Neural cell (in vitro differentiated cells): ENCODE measurements around the gene ADPRM. TPM values are rescaled to one million over a fixed set of nuclear protein-coding genes. Genes with fewer than 3 reads are reported as not detected.

Source experiments
- H2AFZ ChIP-seq: fragments of 200-600, 300-800 bp; sonication (generic), shearing (Covaris generic); 2 replicates; pipeline ENCODE4 v1.6.0; 2014; ENCODE audit warnings: low read depth, mild to moderate bottlenecking, antibody characterized with exemption, low read length, moderate library complexity
- H3F3A ChIP-seq: fragments of 200-600 bp; shearing (Covaris generic); 2 replicates; pipeline ENCODE4 v1.6.1; 2016; ENCODE audit warnings: mild to moderate bottlenecking, moderate library complexity, mixed read lengths, antibody characterized with exemption, low read length; ENCODE audit not compliant: insufficient read depth, poor library complexity, severe bottlenecking
- H3K27ac ChIP-seq: fragments of 200-600, 300-800 bp; sonication (generic), shearing (Covaris generic); 2 replicates; pipeline ENCODE4 v1.5.1; 2014; ENCODE audit warnings: mild to moderate bottlenecking, low read length, moderate library complexity
- H3K27me3 ChIP-seq: fragments of 300-800, 200-600 bp; sonication (generic), shearing (Covaris generic); 2 replicates; pipeline ENCODE4 v1.6.0; 2014; ENCODE audit warnings: mild to moderate bottlenecking, low read depth, low read length, moderate library complexity; ENCODE audit not compliant: insufficient read depth
- H3K36me3 ChIP-seq: fragments of 300-800, 200-600 bp; sonication (generic), shearing (Covaris generic); 2 replicates; pipeline ENCODE4 v1.5.1; 2014; ENCODE audit warnings: mild to moderate bottlenecking, antibody characterized with exemption, low read length, moderate library complexity; ENCODE audit not compliant: insufficient read depth
- H3K4me2 ChIP-seq: fragments of 300-800, 200-600 bp; sonication (generic), shearing (Covaris generic); 2 replicates; pipeline ENCODE4 v1.6.0; 2014; ENCODE audit warnings: mild to moderate bottlenecking, low read length
- H3K4me3 ChIP-seq: fragments of 300-800, 200-600 bp; sonication (generic), shearing (Covaris generic); 2 replicates; pipeline ENCODE4 v1.5.1; 2014; ENCODE audit warnings: mild to moderate bottlenecking, low read length, moderate library complexity
- H3K79me2 ChIP-seq: fragments of 200-600 bp; shearing (Covaris generic); replicated peaks from 2 replicates; pipeline ENCODE4 v1.6.0; 2014; ENCODE audit warnings: mild to moderate bottlenecking, low read length, moderate library complexity; ENCODE audit not compliant: insufficient read depth
- H3K9ac ChIP-seq: fragments of 300-800, 200-600 bp; sonication (generic), shearing (Covaris generic); 2 replicates; pipeline ENCODE4 v1.6.1; 2016; ENCODE audit warnings: mild to moderate bottlenecking, low read length, mixed read lengths
- H3K9me2 ChIP-seq: fragments of 200-600 bp; shearing (Covaris generic); 2 replicates; pipeline ENCODE4 v1.6.1; 2016; ENCODE audit warnings: mild to moderate bottlenecking, low read length, mixed read lengths; ENCODE audit not compliant: insufficient read depth
- H3K9me3 ChIP-seq: fragments of 200-600, 300-800 bp; sonication (generic), shearing (Covaris generic); 2 replicates; pipeline ENCODE4 v1.6.1; 2016; ENCODE audit warnings: mild to moderate bottlenecking, mixed run types, low read length, moderate library complexity, mixed read lengths
- H4K20me1 ChIP-seq: fragments of 200-600 bp; shearing (Covaris generic); 2 replicates; pipeline ENCODE4 v1.6.1; 2016; ENCODE audit warnings: mild to moderate bottlenecking, mixed run types; ENCODE audit not compliant: insufficient read depth
- CTCF ChIP-seq: fragments of 450-650 bp; IDR thresholded peaks from 2 replicates; pipeline ENCODE4 v1.5.1; 2014; ENCODE audit warnings: antibody characterized with exemption, mild to moderate bottlenecking, moderate library complexity; ENCODE audit not compliant: poor library complexity, severe bottlenecking
- EP300 ChIP-seq: fragments of 450-650 bp; conservative IDR thresholded peaks from 2 replicates; pipeline ENCODE4 v1.6.1; 2014; ENCODE audit warnings: antibody characterized with exemption, mild to moderate bottlenecking, moderate library complexity; ENCODE audit not compliant: poor library complexity, severe bottlenecking
- EZH2 ChIP-seq: fragments of 200-600, 300-800 bp; shearing (Covaris generic), sonication (generic); IDR thresholded peaks from 2 replicates; pipeline ENCODE4 v1.6.1; 2014; ENCODE audit warnings: antibody characterized with exemption, low read length, borderline replicate concordance, mild to moderate bottlenecking; ENCODE audit not compliant: insufficient read depth, poor library complexity, severe bottlenecking
- MXI1 ChIP-seq: fragments of 450-650 bp; conservative IDR thresholded peaks from 2 replicates; pipeline ENCODE4 v1.6.1; 2014; ENCODE audit warnings: antibody characterized with exemption, mild to moderate bottlenecking; ENCODE audit not compliant: poor library complexity, severe bottlenecking
- POLR2AphosphoS5 ChIP-seq: IDR thresholded peaks from 2 replicates; pipeline ENCODE4 v1.6.1; 2012
- RAD21 ChIP-seq: fragments of 450-650 bp; conservative IDR thresholded peaks from 2 replicates; pipeline ENCODE4 v1.6.1; 2014; ENCODE audit warnings: antibody characterized with exemption, mild to moderate bottlenecking, moderate library complexity
- REST ChIP-seq: IDR thresholded peaks from 2 replicates; pipeline ENCODE4 v1.6.1; 2012; ENCODE audit warnings: borderline replicate concordance
- SMC3 ChIP-seq: fragments of 450-650 bp; conservative IDR thresholded peaks from 2 replicates; pipeline ENCODE4 v1.6.1; 2014; ENCODE audit warnings: antibody characterized with exemption, mild to moderate bottlenecking, moderate library complexity; ENCODE audit not compliant: poor library complexity
- TAF1 ChIP-seq: IDR thresholded peaks from 2 replicates; pipeline ENCODE4 v1.6.1; 2012; ENCODE audit warnings: low read depth
- polyA plus RNA-seq: library from polyadenylated mRNA; depleted of rRNA; stranded (reverse); fragments of >200 nt; gene quantifications from 2 replicates; pipeline ENCODE4 v1.2.3, GENCODE V29; 2014

The ADPRM gene
- polyA plus RNA-seq, 1 donor from 2014 or later = 19.2 TPM

GRCh38 chr17:10657148-10657547 is 40.2 kb upstream of the ADPRM start, which contains the start of gene MYH3 (continued):
- TF ChIP-seq CTCF = no peak

GRCh38 chr17:10657879-10658278 is 39.5 kb upstream of the ADPRM start:
- Histone ChIP-seq H2AFZ (no peak overlapping the region), H3K9me3 (no peaks in the 10 kb centered on the region), H3K36me3 (no peaks in the 10 kb centered on the region), H3K4me2 (no peak overlapping the region), H3K79me2 (no peaks in the 10 kb centered on the region), H3F3A (no peaks in the 10 kb centered on the region), H3K27ac (no peak overlapping the region), H4K20me1 (no peaks in the 10 kb centered on the region), H3K27me3 (no peaks in the 10 kb centered on the region), H3K9me2 (no peaks in the 10 kb centered on the region), H3K9ac (no peak overlapping the region), H3K4me3 (no peak overlapping the region)
- TF ChIP-seq MXI1 (no peak), RAD21 (no peak), EP300 (no peak), TAF1 (no peak), CTCF (no peak), EZH2 (no peak)

GRCh38 chr17:10661437-10661836 is 36.0 kb upstream of the ADPRM start:
- Histone ChIP-seq H3K4me2 (no peak overlapping the region), H2AFZ (no peak overlapping the region), H4K20me1 (no peaks in the 10 kb centered on the region), H3K36me3 (no peaks in the 10 kb centered on the region), H3K9me2 (no peaks in the 10 kb centered on the region), H3K27me3 (no peaks in the 10 kb centered on the region), H3K9me3 (no peaks in the 10 kb centered on the region), H3K79me2 (no peaks in the 10 kb centered on the region), H3K27ac (no peak overlapping the region), H3K4me3 (no peak overlapping the region), H3K9ac (no peak overlapping the region), H3F3A (no peaks in the 10 kb centered on the region)
- TF ChIP-seq RAD21 (no peak), MXI1 (no peak), SMC3 (no peak)

GRCh38 chr17:10663231-10663630 is 34.2 kb upstream of the ADPRM start:
- no peak overlapping the region for H3K27ac ChIP-seq
- H4K20me1 ChIP-seq = no peaks in the 10 kb centered on the region
- H3K9me2 ChIP-seq = no peaks in the 10 kb centered on the region
- H3K79me2 ChIP-seq = no peaks in the 10 kb centered on the region
- no peak overlapping the region for H3K4me2 ChIP-seq
- no peak overlapping the region for H2AFZ ChIP-seq
- no peak for TF ChIP-seq MXI1
- TF ChIP-seq EZH2 = no peak
- no peak for TF ChIP-seq SMC3
- TF ChIP-seq EP300 = no peak
- TF ChIP-seq TAF1 = no peak
- TF ChIP-seq CTCF = no peak
- TF ChIP-seq RAD21 = no peak
- no peak for TF ChIP-seq POLR2AphosphoS5
- TF ChIP-seq REST = no peak
- H3K27me3 ChIP-seq = no peaks in the 10 kb centered on the region
- H3K4me3 ChIP-seq = no peak overlapping the region
- no peaks in the 10 kb centered on the region for H3K9me3 ChIP-seq
- no peaks in the 10 kb centered on the region for H3K36me3 ChIP-seq
- H3F3A ChIP-seq = no peaks in the 10 kb centered on the region
- H3K9ac ChIP-seq = no peak overlapping the region
